DOHH2 (cell line): Measurements from ENCODE around the gene MALT1.

Experiments used
- EZH2phosphoT487 ChIP-seq: fragments of 200-600 bp; sonication (generic); IDR thresholded peaks from 2 replicates; pipeline ENCODE4 v1.6.1; 2017; ENCODE audit warnings: borderline replicate concordance, mild to moderate bottlenecking, antibody characterized with exemption, low read length, moderate library complexity, mixed read lengths
- TF ChIP-seq, protein P1 (sequence below): fragments of 200-600 bp; sonication (generic); IDR thresholded peaks from one replicate; pipeline ENCODE4 v1.5.1; 2014; ENCODE audit warnings: antibody characterized with exemption, mild to moderate bottlenecking, low read depth, low read length; ENCODE audit not compliant: poor library complexity, severe bottlenecking

DNA sequence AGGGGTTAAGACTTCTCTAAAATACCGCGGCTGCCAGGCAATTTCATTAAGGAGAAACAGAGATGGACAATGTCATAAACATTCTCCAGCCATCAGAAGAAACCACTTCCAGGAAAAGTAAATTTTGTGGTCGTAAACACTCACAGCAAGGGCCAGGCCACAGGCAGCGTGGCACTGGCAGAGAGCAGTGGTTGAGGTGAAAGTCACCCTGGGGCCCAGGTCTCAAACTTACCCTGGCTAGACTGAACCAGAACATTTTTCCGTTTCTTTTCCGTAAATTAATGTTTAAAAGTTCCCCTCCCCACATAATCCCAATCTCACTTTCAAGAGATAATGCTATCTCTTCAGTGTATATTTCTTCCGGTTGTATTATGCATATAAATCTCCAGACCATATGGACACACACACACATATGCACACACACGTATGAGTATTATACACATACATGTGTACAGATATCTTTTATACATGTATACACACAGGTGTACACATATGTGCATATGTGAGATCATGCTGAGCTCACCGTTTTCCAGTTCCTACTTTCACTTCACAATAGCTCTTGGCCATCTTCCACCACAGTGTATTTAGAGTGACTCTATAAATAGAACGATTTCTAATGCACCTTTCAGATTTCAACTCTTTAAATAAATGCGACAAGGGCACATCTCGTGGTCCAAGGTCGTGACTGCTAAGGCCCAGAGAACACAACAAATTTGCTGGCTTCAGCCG lies 90.1 kb downstream of the MALT1 start:
- TF ChIP-seq, protein P1, sequence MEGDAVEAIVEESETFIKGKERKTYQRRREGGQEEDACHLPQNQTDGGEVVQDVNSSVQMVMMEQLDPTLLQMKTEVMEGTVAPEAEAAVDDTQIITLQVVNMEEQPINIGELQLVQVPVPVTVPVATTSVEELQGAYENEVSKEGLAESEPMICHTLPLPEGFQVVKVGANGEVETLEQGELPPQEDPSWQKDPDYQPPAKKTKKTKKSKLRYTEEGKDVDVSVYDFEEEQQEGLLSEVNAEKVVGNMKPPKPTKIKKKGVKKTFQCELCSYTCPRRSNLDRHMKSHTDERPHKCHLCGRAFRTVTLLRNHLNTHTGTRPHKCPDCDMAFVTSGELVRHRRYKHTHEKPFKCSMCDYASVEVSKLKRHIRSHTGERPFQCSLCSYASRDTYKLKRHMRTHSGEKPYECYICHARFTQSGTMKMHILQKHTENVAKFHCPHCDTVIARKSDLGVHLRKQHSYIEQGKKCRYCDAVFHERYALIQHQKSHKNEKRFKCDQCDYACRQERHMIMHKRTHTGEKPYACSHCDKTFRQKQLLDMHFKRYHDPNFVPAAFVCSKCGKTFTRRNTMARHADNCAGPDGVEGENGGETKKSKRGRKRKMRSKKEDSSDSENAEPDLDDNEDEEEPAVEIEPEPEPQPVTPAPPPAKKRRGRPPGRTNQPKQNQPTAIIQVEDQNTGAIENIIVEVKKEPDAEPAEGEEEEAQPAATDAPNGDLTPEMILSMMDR, result no peak
- TF ChIP-seq EZH2phosphoT487, result no peak
